Measurements from ENCODE around the gene ATRIP. TPM values are rescaled to one million over a fixed set of nuclear protein-coding genes. Genes with fewer than 3 reads are reported as not detected.
A peak's percentile ranks its signal among the peaks of the same experiment; 100 is the strongest.

Gene ATRIP
- polyA plus RNA-seq, 1 of the 3 experiments (the other 2 are of a cell fraction) = 5.6 TPM

- H3K9me2 ChIP-seq = no peaks in the 10 kb centered on the region
- POLR2A ChIA-PET = no interaction called here
- H3K4me2 ChIP-seq = no peak overlapping the region
- no peak overlapping the region; a peak in 1 of 4 replicates for H3K27ac ChIP-seq (ENCODE audit: low read depth in 2 of 2, low read length in 1 of 2)
- no peak overlapping the region for H3K4me3 ChIP-seq (ENCODE audit: low read depth in 2 of 2, low read length in 1 of 2)
- TF ChIP-seq MEF2A (IDR thresholded peaks at IDR 0.05; ENCODE audit: borderline replicate concordance, low read depth) = no peak
- no peak for TF ChIP-seq FOSL2 (IDR thresholded peaks at IDR 0.05; ENCODE audit: borderline replicate concordance, low read depth)
- TF ChIP-seq RAD21 (IDR thresholded peaks at IDR 0.05; ENCODE audit: low read length) = no peak
- TF ChIP-seq IRF3 (IDR thresholded peaks at IDR 0.05; ENCODE audit: low read depth, low read length) = no peak
- TF ChIP-seq YY1 (IDR thresholded peaks at IDR 0.05; ENCODE audit: low read depth) = no peak
- no peak for TF ChIP-seq ELF1 (IDR thresholded peaks at IDR 0.05)
- no peak for TF ChIP-seq MXI1 (IDR thresholded peaks at IDR 0.05; ENCODE audit: low read depth, low read length)
- H3K79me2 ChIP-seq (ENCODE audit: insufficient read depth) = peaks cover 56% of the 10 kb centered on the region
- CTCF ChIA-PET = interaction anchor here (1.1 to 14.1 kb wide), 4 partner anchors 9 to 231 kb away, joined by 4 to 399 read pairs (median 81); no protein-coding TSS in a partner anchor
- peaks cover 0 to 2% of the 10 kb centered on the region in 2 experiments for H3K36me3 ChIP-seq (replicated peaks in 1 of 2; ENCODE audit: control insufficient read depth in 1 of 2, insufficient read depth in 2 of 2, low read length in 1 of 2)
- H4K20me1 ChIP-seq (ENCODE audit: insufficient read depth) = no peaks in the 10 kb centered on the region
- H3K9me3 ChIP-seq = no peaks in the 10 kb centered on the region
- WGBS (ENCODE audit: low lambda C conversion rate) = 0% methylated on average over 1 of the region's 13 CpGs
- H3F3A ChIP-seq (replicated peaks; ENCODE audit: insufficient read depth) = no peaks in the 10 kb centered on the region
- H3K9ac ChIP-seq = no peak overlapping the region
- H3K4me1 ChIP-seq (ENCODE audit: control insufficient read depth in 1 of 2, insufficient read depth in 2 of 2, low read depth in 1 of 2, low read length in 1 of 2) = peaks cover 7 to 61% of the 10 kb centered on the region in 2 experiments; a peak in 2 of 4 replicates
- DNase-seq = peak; percentile 36
- H2AFZ ChIP-seq (ENCODE audit: low read depth) = no peak overlapping the region
- H3K27me3 ChIP-seq (ENCODE audit: insufficient read depth) = no peaks in the 10 kb centered on the region
Observed at GRCh38 chr3:48425281-48425812, 21.2 kb upstream of the ATRIP start.

- DNase-seq = peak; percentile 37
- Histone ChIP-seq H3K4me1 (ENCODE audit: control insufficient read depth in 1 of 2, insufficient read depth in 2 of 2, low read depth in 1 of 2, low read length in 1 of 2) (peaks cover 7 to 57% of the 10 kb centered on the region in 2 experiments; a peak in 2 of 4 replicates), H3K27me3 (ENCODE audit: insufficient read depth) (no peaks in the 10 kb centered on the region), H4K20me1 (ENCODE audit: insufficient read depth) (no peaks in the 10 kb centered on the region), H3K27ac (ENCODE audit: low read depth in 2 of 2, low read length in 1 of 2) (peak overlapping the region in 1 of 2 experiments; percentile 23; a peak in 1 of 4 replicates), H3K9me2 (no peaks in the 10 kb centered on the region), H3K9ac (no peak overlapping the region), H2AFZ (ENCODE audit: low read depth) (no peak overlapping the region), H3F3A (replicated peaks; ENCODE audit: insufficient read depth) (no peaks in the 10 kb centered on the region), H3K4me3 (ENCODE audit: low read depth in 2 of 2, low read length in 1 of 2) (no peak overlapping the region), H3K79me2 (ENCODE audit: insufficient read depth) (peaks cover 56% of the 10 kb centered on the region), H3K4me2 (peak overlapping the region; percentile 33; the same call in 1 of the 2 replicates), H3K9me3 (no peaks in the 10 kb centered on the region), H3K36me3 (replicated peaks in 1 of 2; ENCODE audit: control insufficient read depth in 1 of 2, insufficient read depth in 2 of 2, low read length in 1 of 2) (no peaks in the 10 kb centered on the region)
- POLR2A ChIA-PET = no interaction called here
- CTCF ChIA-PET = interaction anchor here (1.1 to 14.1 kb wide), 4 partner anchors 8 to 232 kb away, joined by 4 to 399 read pairs (median 81); no protein-coding TSS in a partner anchor
- WGBS (ENCODE audit: low lambda C conversion rate) = 50% methylated on average over 1 of the region's 11 CpGs
- TF ChIP-seq FOXM1 (IDR thresholded peaks at IDR 0.05; ENCODE audit: low read depth) (no peak), USF2 (IDR thresholded peaks at IDR 0.05; ENCODE audit: borderline replicate concordance, low read depth, low read length) (no peak), CTCF (IDR thresholded peaks at IDR 0.05) (no peak), TAF1 (IDR thresholded peaks at IDR 0.05; ENCODE audit: borderline replicate concordance, low read depth, low read length) (no peak), SIN3A (IDR thresholded peaks at IDR 0.05; ENCODE audit: borderline replicate concordance, low read depth, low read length) (no peak), RAD21 (IDR thresholded peaks at IDR 0.05; ENCODE audit: low read length) (no peak), POLR2AphosphoS5 (IDR thresholded peaks at IDR 0.05; ENCODE audit: low read depth, low read length) (no peak), RFX5 (IDR thresholded peaks at IDR 0.05; ENCODE audit: low read length) (no peak), REST (IDR thresholded peaks at IDR 0.05; ENCODE audit: low read depth, low read length) (no peak), MXI1 (IDR thresholded peaks at IDR 0.05; ENCODE audit: low read depth, low read length) (no peak), FOSL2 (IDR thresholded peaks at IDR 0.05; ENCODE audit: borderline replicate concordance, low read depth) (no peak), GABPA (IDR thresholded peaks at IDR 0.05; ENCODE audit: low read depth) (no peak), JUND (IDR thresholded peaks at IDR 0.05) (no peak), ELF1 (IDR thresholded peaks at IDR 0.05) (no peak), PBX3 (IDR thresholded peaks at IDR 0.05) (no peak)
Observed at GRCh38 chr3:48426401-48426909, 20.1 kb upstream of the ATRIP start.
